NT2/D1 (cell line): ENCODE data around the gene STX19.
A peak's percentile ranks its signal among the peaks of the same experiment; 100 is the strongest.
"Not testable (repeated sequence)": the region's sequence is repeated elsewhere in the genome, so short reads cannot be mapped to it uniquely, and the experiment has no call there.

Experiments used
- DNase-seq: peaks from one replicate; pipeline ENCODE4 v3.0.0-alpha.2; 2011; ENCODE audit warnings: low read depth, low spot score
- H3K27me3 ChIP-seq: 2 replicates; pipeline ENCODE4 v1.6.0; 2011; ENCODE audit warnings: mild to moderate bottlenecking; ENCODE audit not compliant: insufficient read length, insufficient read depth
- H3K36me3 ChIP-seq: 2 replicates; pipeline ENCODE4 v1.6.1; 2011; ENCODE audit warnings: mild to moderate bottlenecking, low read length, mixed read lengths; ENCODE audit not compliant: insufficient read depth, insufficient read length
- H3K4me1 ChIP-seq: 2 replicates; pipeline ENCODE4 v1.5.1; 2011; ENCODE audit not compliant: insufficient read depth, insufficient read length
- H3K4me3 ChIP-seq: 2 replicates; pipeline ENCODE4 v1.5.1; 2011; ENCODE audit warnings: low read depth; ENCODE audit not compliant: insufficient read length
- H3K9ac ChIP-seq: 2 replicates; pipeline ENCODE4 v1.6.0; 2011; ENCODE audit warnings: low read depth; ENCODE audit not compliant: insufficient read length
- H3K9me3 ChIP-seq: 2 replicates; pipeline ENCODE4 v1.5.1; 2011; ENCODE audit warnings: mild to moderate bottlenecking, low read length; ENCODE audit not compliant: insufficient read depth
- SUZ12 ChIP-seq: IDR thresholded peaks from 2 replicates; pipeline ENCODE4 v1.6.1; 2011; ENCODE audit not compliant: insufficient read length, insufficient read depth; ENCODE audit errors: extremely low read depth
- YY1 ChIP-seq: IDR thresholded peaks from 2 replicates; pipeline ENCODE4 v1.6.1; 2011; ENCODE audit not compliant: insufficient read length, insufficient read depth
- ZNF274 ChIP-seq: IDR thresholded peaks from 2 replicates; pipeline ENCODE4 v1.6.1; 2011; ENCODE audit warnings: mild to moderate bottlenecking, low read depth, low read length

STX19 gene

GRCh38 chr3:94050546-94050945 is 22.1 kb upstream of the STX19 start:
- H3K36me3 ChIP-seq, result peaks cover 34% of the 10 kb centered on the region
- H3K4me3 ChIP-seq, result no peak overlapping the region
- DNase-seq, result no peak
- H3K9me3 ChIP-seq, result no peaks in the 10 kb centered on the region
- no peaks in the 10 kb centered on the region for H3K4me1 ChIP-seq
- TF ChIP-seq ZNF274 (no peak), SUZ12 (no peak), YY1 (no peak)
- no peaks in the 10 kb centered on the region for H3K27me3 ChIP-seq
- H3K9ac ChIP-seq, result no peak overlapping the region

GRCh38 chr3:94049267-94049666 is 20.9 kb upstream of the STX19 start:
- H3K27me3 ChIP-seq, result no peaks in the 10 kb centered on the region
- peaks cover 10% of the 10 kb centered on the region; the same call in 1 of the 2 replicates for H3K9me3 ChIP-seq
- peaks cover 42% of the 10 kb centered on the region for H3K36me3 ChIP-seq
- TF ChIP-seq YY1 (no peak), SUZ12 (no peak), ZNF274 (no peak)
- H3K4me1 ChIP-seq, result no peaks in the 10 kb centered on the region
- DNase-seq, result no peak
- H3K9ac ChIP-seq, result no peak overlapping the region
- H3K4me3 ChIP-seq, result no peak overlapping the region

GRCh38 chr3:94046533-94046932 is 18.1 kb upstream of the STX19 start:
- DNase-seq, result no peak
- TF ChIP-seq YY1 (no peak), ZNF274 (no peak), SUZ12 (no peak)

GRCh38 chr3:94044100-94044936 is 15.9 kb upstream of the STX19 start:
- not testable (repeated sequence) for H3K4me3 ChIP-seq, DNase-seq, H3K9ac ChIP-seq, H3K27me3 ChIP-seq, H3K4me1 ChIP-seq
- peaks cover 31% of the 10 kb centered on the region for H3K36me3 ChIP-seq
- peaks cover 31% of the 10 kb centered on the region for H3K9me3 ChIP-seq

More at GRCh38 chr3:94046533-94046932, 18.1 kb upstream of the STX19 start:
- H3K27me3 ChIP-seq, result no peaks in the 10 kb centered on the region
- H3K9me3 ChIP-seq, result peaks cover 31% of the 10 kb centered on the region
- H3K4me3 ChIP-seq, result no peak overlapping the region
- H3K36me3 ChIP-seq, result peaks cover 27% of the 10 kb centered on the region
- no peaks in the 10 kb centered on the region for H3K4me1 ChIP-seq
- no peak overlapping the region for H3K9ac ChIP-seq

- no peaks in the 10 kb centered on the region for H3K27me3 ChIP-seq
- H3K9ac ChIP-seq, result no peak overlapping the region
- H3K9me3 ChIP-seq, result peaks cover 31% of the 10 kb centered on the region
- H3K4me1 ChIP-seq, result no peaks in the 10 kb centered on the region
- H3K4me3 ChIP-seq, result no peak overlapping the region
- TF ChIP-seq ZNF274 (no peak), SUZ12 (no peak), YY1 (no peak)
- H3K36me3 ChIP-seq, result peaks cover 32% of the 10 kb centered on the region
- DNase-seq, result no peak
These were observed 14.9 kb upstream of the STX19 start for GRCh38 chr3:94043285-94043684.

GRCh38 chr3:94036909-94037507 is 8.6 kb upstream of the STX19 start:
- Histone ChIP-seq H3K9ac (no peak overlapping the region), H3K27me3 (no peaks in the 10 kb centered on the region)
- DNase-seq, result peak; percentile 11

GRCh38 chr3:94026623-94027022 is 1.8 kb downstream of the STX19 start:
- Histone ChIP-seq H3K4me1 (no peaks in the 10 kb centered on the region), H3K9me3 (no peaks in the 10 kb centered on the region), H3K4me3 (no peak overlapping the region), H3K9ac (no peak overlapping the region), H3K27me3 (no peaks in the 10 kb centered on the region), H3K36me3 (no peaks in the 10 kb centered on the region)
- no peak for DNase-seq
- no peak for TF ChIP-seq YY1
- no peak for TF ChIP-seq SUZ12
- no peak for TF ChIP-seq ZNF274

More at GRCh38 chr3:94036909-94037507, 8.6 kb upstream of the STX19 start:
- Histone ChIP-seq H3K4me1 (no peaks in the 10 kb centered on the region), H3K9me3 (0 out of 2 replicates have a peak, but pooled peaks cover under 1% of the 10 kb centered on the region), H3K4me3 (no peak overlapping the region), H3K36me3 (peaks cover 35% of the 10 kb centered on the region)
- TF ChIP-seq YY1 (no peak), SUZ12 (no peak), ZNF274 (no peak)
